Measurements from ENCODE around the gene SDE2.

- TF ChIP-seq TAF1 (IDR thresholded peaks at IDR 0.05; ENCODE audit: borderline replicate concordance, low read depth, low read length) (no peak), POLR2AphosphoS5 (IDR thresholded peaks at IDR 0.05; ENCODE audit: low read depth, low read length) (no peak)
Observed at GRCh38 chr1:225962440-225962975, 36.6 kb downstream of the SDE2 start.

Measured in GM12892 (cell line).